NCI-H774 (cell line): ENCODE measurements around the gene ENG.

Experiments used
- DNase-seq: peaks from one replicate; lab custom pipeline; 2025; lab: John Stamatoyannopoulos, UW

ENG gene

GRCh38 chr9:127813686-127814226, 40.7 kb downstream of the ENG start:
- no peak for DNase-seq

GRCh38 chr9:127812936-127813675, 41.4 kb downstream of the ENG start:
- DNase-seq: no peak

GRCh38 chr9:127812011-127812410, 42.4 kb downstream of the ENG start:
- DNase-seq: no peak

- no peak for DNase-seq
Measured at GRCh38 chr9:127810378-127811187, 43.9 kb downstream of the ENG start.

GRCh38 chr9:127809540-127810377, 44.7 kb downstream of the ENG start:
- DNase-seq: no peak

GRCh38 chr9:127809002-127809539, 45.4 kb downstream of the ENG start:
- DNase-seq: no peak

GRCh38 chr9:127808347-127809001, 46.0 kb downstream of the ENG start:
- DNase-seq: no peak

- DNase-seq: no peak
Measured at GRCh38 chr9:127806871-127807270, 47.6 kb downstream of the ENG start.

GRCh38 chr9:127805620-127806019, 48.8 kb downstream of the ENG start:
- no peak for DNase-seq

- peak; percentile 17 for DNase-seq
Measured at GRCh38 chr9:127803507-127804352, 50.7 kb downstream of the ENG start.

GRCh38 chr9:127802576-127803443, 51.6 kb downstream of the ENG start, which contains the start of gene FPGS:
Gene FPGS (plus strand): TSS chr9:127802882. CDS start chr9:127802925, 43 bp downstream.
- DNase-seq: peak; percentile 94

- no peak for DNase-seq
Measured at GRCh38 chr9:127801955-127802575, 52.4 kb downstream of the ENG start.

- no peak for DNase-seq
Measured at GRCh38 chr9:127796852-127797370, 57.5 kb downstream of the ENG start.

GRCh38 chr9:127796225-127796813, 58.1 kb downstream of the ENG start:
- peak; percentile 49 for DNase-seq

GRCh38 chr9:127794001-127794791, 60.3 kb downstream of the ENG start:
- DNase-seq: no peak

GRCh38 chr9:127793093-127793708, 61.3 kb downstream of the ENG start:
- DNase-seq: no peak
